ENCODE results near the gene PHETA1.
"Not testable (repeated sequence)": the region's sequence is repeated elsewhere in the genome, so short reads cannot be mapped to it uniquely, and the experiment has no call there.

The PHETA1 gene

DNA sequence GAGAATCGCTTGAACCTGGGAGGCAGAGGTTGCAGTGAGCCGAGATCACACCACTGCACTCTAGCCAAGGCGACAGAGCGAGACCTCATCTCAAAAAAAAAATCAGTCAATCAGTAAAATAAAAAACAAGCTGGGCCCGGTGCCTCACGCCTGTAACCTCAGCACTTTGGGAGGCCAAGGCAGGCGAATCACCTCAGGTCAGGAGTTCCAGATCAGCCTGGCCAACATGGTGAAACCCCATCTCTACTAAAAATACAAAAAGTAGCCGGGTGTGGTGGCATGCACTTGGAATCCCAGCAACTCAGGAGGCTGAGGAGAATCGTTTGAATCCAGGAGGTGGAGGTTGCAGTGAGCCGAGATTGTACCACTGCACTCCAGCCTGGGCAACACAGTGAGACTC lies 33.6 kb downstream of the PHETA1 start:
- not testable (repeated sequence) for H3K4me1 ChIP-seq (ENCODE audit: control insufficient read depth, insufficient read depth, low read length, poor library complexity, severe bottlenecking); H3K36me3 ChIP-seq (ENCODE audit: control insufficient read depth, insufficient read depth, low read length); H3K4me3 ChIP-seq (ENCODE audit: extremely low read depth, insufficient read depth, low read length, poor library complexity, severe bottlenecking); H3K27ac ChIP-seq (ENCODE audit: low read depth, low read length, severe bottlenecking); H3K9me3 ChIP-seq (ENCODE audit: control insufficient read depth, low read length)
- WGBS, 2 experiments (ENCODE audit: insufficient coverage in 2 of 2) = 77 to 82% methylated on average over 5 to 7 of the region's 10 CpGs

DNA sequence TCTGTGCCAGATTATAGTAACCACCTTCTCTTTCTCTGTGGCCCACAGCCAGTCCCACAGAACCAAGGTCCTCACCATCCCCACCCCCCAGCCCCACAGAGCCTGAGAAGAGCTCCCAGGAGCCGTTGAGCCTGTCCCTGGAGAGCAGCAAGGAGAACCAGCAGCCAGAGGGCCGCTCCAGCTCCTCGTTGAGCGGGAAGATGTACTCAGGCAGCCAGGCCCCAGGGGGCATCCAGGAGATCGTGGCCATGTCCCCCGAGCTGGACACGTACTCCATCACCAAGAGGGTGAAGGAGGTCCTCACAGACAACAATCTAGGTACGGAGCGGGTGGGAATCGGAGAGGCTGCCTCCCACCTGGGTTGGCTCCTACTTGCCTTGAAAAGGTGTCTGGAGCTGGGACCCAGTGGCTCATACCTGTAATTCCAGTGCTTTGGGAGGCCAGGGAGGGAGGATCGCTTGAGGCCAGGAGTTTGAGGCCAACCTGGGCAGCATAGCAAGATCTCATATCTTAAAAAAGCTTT lies 34.4 kb downstream of the PHETA1 start:
- 93 to 95% methylated on average over 10 of the region's 11 CpGs for whole genome bisulfite sequencing, 2 experiments (ENCODE audit: insufficient coverage in 2 of 2)

DNA sequence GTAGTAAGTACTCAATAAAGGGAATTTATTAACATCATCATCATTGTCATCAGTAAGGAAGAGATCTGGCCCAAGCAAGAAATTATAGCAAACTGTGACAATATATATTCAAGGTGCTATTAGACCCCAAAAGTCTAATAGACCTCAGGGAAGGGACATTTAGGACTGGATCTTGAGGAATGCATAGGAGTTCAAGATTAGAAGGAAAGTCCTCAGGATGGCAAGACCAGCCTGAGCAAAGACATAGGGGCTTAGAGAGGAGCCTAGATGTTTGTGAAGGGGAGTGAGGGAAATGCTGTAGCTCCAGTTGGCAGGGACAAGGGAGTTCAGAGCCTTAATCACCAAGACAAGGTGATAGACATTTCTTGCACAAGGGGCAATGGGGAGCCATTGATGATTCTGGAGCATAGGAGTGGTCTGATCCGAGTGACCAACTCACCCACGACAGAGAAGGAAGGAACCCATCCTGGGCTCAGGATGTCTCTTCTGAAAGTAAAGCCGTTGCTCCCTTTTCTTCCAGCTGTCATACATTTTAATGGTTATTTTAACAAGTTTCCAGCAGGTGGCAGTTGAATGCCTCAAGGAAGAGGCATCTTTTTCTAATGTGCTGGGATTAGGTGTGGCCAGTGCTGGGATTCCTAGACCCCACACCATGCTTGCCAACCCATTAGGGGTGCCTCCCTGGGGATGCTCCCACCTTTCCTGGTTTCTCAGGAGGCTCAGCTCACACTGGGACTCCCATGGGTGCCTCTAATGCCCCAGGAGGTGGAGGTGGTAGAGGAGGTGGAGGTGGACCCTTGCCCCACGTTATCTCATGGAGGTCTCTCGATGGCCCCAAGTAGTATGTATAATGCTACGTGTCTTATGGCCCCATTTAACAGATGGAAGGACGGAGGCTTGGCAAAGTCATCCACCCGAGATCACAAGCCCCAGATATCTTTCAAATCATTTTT lies 37.8 kb downstream of the PHETA1 start:
- Histone ChIP-seq H3K27ac (ENCODE audit: low read depth, low read length, severe bottlenecking) (no peak overlapping the region), H3K4me1 (ENCODE audit: control insufficient read depth, insufficient read depth, low read length, poor library complexity, severe bottlenecking) (no peaks in the 10 kb centered on the region), H3K36me3 (ENCODE audit: control insufficient read depth, insufficient read depth, low read length) (no peaks in the 10 kb centered on the region), H3K9me3 (ENCODE audit: control insufficient read depth, low read length) (no peaks in the 10 kb centered on the region), H3K4me3 (ENCODE audit: extremely low read depth, insufficient read depth, low read length, poor library complexity, severe bottlenecking) (no peak overlapping the region)
- 45 to 50% methylated on average over 3 to 5 of the region's 8 CpGs for WGBS, 2 experiments (ENCODE audit: insufficient coverage in 2 of 2)

More for the DNA sequence above, 34.4 kb downstream of the PHETA1 start:
- no peaks in the 10 kb centered on the region for H3K36me3 ChIP-seq (ENCODE audit: control insufficient read depth, insufficient read depth, low read length)
- no peaks in the 10 kb centered on the region for H3K4me1 ChIP-seq (ENCODE audit: control insufficient read depth, insufficient read depth, low read length, poor library complexity, severe bottlenecking)
- no peak overlapping the region for H3K4me3 ChIP-seq (ENCODE audit: extremely low read depth, insufficient read depth, low read length, poor library complexity, severe bottlenecking)
- no peak overlapping the region for H3K27ac ChIP-seq (ENCODE audit: low read depth, low read length, severe bottlenecking)
- no peaks in the 10 kb centered on the region for H3K9me3 ChIP-seq (ENCODE audit: control insufficient read depth, low read length)

DNA sequence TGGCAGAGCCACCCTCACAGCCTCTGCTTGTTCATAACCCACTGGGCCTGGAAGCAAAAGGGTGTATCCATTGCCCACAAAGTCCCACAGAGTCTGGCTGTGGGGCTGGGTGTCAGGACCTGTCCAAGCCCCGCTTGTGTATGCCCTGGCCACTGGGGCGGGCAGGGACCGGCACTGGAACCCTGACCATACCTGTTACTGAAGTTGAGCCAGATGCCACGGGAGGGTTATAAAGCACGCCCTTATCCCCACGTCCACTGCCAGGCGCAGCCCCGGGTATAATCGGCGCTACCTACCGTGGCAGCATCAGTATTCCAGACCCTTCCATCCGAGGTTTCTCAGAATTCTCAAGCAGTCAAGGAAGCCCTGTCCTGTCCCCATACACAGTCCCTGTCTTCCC lies 40.8 kb downstream of the PHETA1 start:
- Histone ChIP-seq H3K9me3 (ENCODE audit: control insufficient read depth, low read length) (no peaks in the 10 kb centered on the region), H3K36me3 (ENCODE audit: control insufficient read depth, insufficient read depth, low read length) (no peaks in the 10 kb centered on the region), H3K4me3 (ENCODE audit: extremely low read depth, insufficient read depth, low read length, poor library complexity, severe bottlenecking) (no peak overlapping the region), H3K4me1 (ENCODE audit: control insufficient read depth, insufficient read depth, low read length, poor library complexity, severe bottlenecking) (no peaks in the 10 kb centered on the region), H3K27ac (ENCODE audit: low read depth, low read length, severe bottlenecking) (no peak overlapping the region)
- 92 to 93% methylated on average over 12 of the region's 12 CpGs for WGBS, 2 experiments (ENCODE audit: insufficient coverage in 2 of 2)

DNA sequence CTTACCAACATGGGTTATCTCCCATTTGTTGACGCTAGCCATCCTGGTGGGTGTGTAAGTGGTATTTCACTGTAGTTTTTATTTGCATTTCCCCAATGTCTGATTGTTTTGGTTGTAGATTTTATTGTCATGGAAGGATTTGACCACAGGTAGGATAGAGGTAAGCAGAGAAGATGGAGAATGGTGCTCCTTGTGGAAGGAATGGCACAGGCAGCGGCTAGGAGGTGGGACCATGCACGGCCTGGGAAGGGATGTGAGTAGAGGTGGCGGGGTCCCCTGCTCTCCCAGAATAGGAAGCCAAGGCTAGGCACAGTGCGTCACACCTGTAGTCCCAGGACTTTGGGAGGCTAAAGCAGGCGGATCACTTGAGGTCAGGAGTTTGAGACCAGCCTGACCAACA lies 41.4 kb downstream of the PHETA1 start:
- 89 to 90% methylated on average over 3 to 4 of the region's 6 CpGs for WGBS, 2 experiments (ENCODE audit: insufficient coverage in 2 of 2)
- H3K4me1 ChIP-seq (ENCODE audit: control insufficient read depth, insufficient read depth, low read length, poor library complexity, severe bottlenecking) = no peaks in the 10 kb centered on the region
- H3K27ac ChIP-seq (ENCODE audit: low read depth, low read length, severe bottlenecking) = no peak overlapping the region
- no peaks in the 10 kb centered on the region for H3K36me3 ChIP-seq (ENCODE audit: control insufficient read depth, insufficient read depth, low read length)
- H3K4me3 ChIP-seq (ENCODE audit: extremely low read depth, insufficient read depth, low read length, poor library complexity, severe bottlenecking) = no peak overlapping the region
- H3K9me3 ChIP-seq (ENCODE audit: control insufficient read depth, low read length) = no peaks in the 10 kb centered on the region

DNA sequence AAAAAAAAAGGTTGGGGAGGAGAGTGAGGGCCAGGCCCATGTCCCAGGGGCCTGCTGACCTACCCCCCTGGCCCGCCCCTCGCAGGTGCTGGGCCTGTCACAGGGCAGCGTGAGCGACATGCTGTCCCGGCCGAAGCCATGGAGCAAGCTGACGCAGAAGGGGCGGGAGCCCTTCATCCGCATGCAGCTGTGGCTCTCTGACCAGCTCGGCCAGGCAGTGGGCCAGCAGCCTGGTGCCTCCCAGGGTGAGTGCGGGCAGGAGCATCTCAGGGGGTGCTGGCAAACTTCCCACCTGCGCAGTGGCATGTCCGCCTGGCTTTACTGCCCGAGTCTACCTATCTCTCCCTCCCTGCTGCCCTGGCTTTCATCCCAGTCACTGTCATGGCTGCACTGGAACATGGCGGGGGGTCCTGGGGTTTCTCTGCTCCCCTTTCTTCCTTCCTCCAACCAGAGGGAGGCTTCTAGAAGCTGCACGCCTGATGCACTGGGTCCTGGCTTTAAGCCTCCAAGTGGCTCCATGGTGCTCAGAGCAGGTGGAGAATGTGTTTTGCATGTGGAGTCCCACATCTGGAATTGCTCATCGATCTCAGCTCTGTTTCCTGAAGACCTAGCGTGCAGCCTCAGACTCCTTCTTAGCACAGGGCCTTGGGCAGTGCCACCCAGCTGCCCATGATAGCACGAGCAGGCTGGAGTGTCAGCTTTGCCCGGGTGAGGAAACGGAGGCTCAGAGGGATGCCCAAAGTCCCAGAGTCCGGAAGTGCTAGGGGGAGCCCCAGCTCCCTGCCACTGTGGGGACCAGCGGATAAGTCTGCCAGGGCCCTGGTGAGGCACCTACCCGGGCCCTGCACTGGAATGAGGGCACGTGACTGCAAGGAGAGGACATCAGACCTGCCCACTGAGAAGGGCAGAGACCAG lies 46.3 kb downstream of the PHETA1 start:
- Histone ChIP-seq H3K4me1 (ENCODE audit: control insufficient read depth, insufficient read depth, low read length, poor library complexity, severe bottlenecking) (no peaks in the 10 kb centered on the region), H3K27ac (ENCODE audit: low read depth, low read length, severe bottlenecking) (no peak overlapping the region), H3K9me3 (ENCODE audit: control insufficient read depth, low read length) (no peaks in the 10 kb centered on the region), H3K4me3 (ENCODE audit: extremely low read depth, insufficient read depth, low read length, poor library complexity, severe bottlenecking) (no peak overlapping the region), H3K36me3 (ENCODE audit: control insufficient read depth, insufficient read depth, low read length) (no peaks in the 10 kb centered on the region)
- WGBS, 2 experiments (ENCODE audit: insufficient coverage in 2 of 2) = 94 to 95% methylated on average over 21 to 22 of the region's 25 CpGs

DNA sequence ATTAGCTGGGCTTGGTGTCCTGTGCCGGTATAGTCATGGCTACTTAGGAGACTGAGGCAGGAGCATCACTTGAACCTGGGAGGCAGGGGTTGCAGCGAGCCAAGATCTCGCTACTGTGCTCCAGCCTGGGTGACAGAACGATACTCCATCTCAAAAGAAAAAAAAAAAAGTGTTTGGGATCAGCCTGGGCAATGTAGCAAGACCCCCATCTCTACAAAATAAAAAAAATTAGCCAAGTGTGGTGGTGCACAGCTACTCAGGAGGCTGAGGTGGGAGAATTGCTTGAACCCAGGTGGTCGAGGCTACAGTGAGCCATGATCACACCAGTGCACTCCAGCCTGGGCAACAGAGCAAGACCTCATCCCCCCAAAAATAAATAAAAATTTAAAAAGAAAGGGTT lies 47.6 kb downstream of the PHETA1 start:
- Histone ChIP-seq H3K36me3 (ENCODE audit: control insufficient read depth, insufficient read depth, low read length) (no peaks in the 10 kb centered on the region), H3K9me3 (ENCODE audit: control insufficient read depth, low read length) (no peaks in the 10 kb centered on the region), H3K4me1 (ENCODE audit: control insufficient read depth, insufficient read depth, low read length, poor library complexity, severe bottlenecking) (no peaks in the 10 kb centered on the region), H3K4me3 (ENCODE audit: extremely low read depth, insufficient read depth, low read length, poor library complexity, severe bottlenecking) (no peak overlapping the region), H3K27ac (ENCODE audit: low read depth, low read length, severe bottlenecking) (no peak overlapping the region)
- 94% methylated on average over 2 to 3 of the region's 5 CpGs for WGBS, 2 experiments (ENCODE audit: insufficient coverage in 2 of 2)

DNA sequence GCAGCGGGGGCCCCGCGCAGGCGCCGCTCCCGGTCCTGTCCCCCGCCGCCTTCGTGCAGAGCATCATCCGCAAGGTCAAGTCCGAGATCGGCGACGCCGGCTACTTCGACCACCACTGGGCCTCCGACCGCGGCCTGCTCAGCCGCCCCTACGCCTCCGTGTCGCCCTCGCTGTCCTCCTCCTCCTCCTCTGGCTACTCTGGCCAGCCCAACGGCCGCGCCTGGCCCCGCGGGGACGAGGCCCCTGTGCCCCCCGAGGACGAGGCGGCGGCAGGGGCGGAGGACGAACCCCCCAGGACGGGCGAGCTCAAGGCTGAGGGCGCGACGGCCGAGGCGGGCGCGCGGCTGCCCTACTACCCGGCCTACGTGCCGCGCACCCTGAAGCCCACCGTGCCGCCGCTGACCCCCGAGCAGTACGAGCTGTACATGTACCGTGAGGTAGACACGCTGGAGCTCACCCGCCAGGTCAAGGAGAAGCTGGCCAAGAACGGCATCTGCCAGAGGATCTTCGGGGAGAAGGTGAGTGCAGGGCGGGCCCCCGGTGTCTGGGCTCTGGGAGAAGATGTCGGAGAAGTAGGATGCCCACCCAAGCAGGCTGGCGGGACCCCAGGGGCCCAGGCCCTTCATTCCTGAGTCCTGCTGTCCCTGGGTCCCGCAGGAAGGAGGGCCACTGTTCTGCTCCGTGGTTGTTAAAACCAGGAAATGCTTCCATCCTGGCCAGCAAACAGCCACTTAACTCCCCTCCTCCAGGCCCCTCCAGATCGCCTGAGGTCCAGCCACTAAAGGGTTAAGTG lies 48.4 kb downstream of the PHETA1 start:
- no peak overlapping the region for H3K27ac ChIP-seq (ENCODE audit: low read depth, low read length, severe bottlenecking)
- no peaks in the 10 kb centered on the region for H3K36me3 ChIP-seq (ENCODE audit: control insufficient read depth, insufficient read depth, low read length)
- H3K4me3 ChIP-seq (ENCODE audit: extremely low read depth, insufficient read depth, low read length, poor library complexity, severe bottlenecking) = no peak overlapping the region
- H3K4me1 ChIP-seq (ENCODE audit: control insufficient read depth, insufficient read depth, low read length, poor library complexity, severe bottlenecking) = no peaks in the 10 kb centered on the region
- H3K9me3 ChIP-seq (ENCODE audit: control insufficient read depth, low read length) = no peaks in the 10 kb centered on the region
- 95 to 98% methylated on average over 46 to 57 of the region's 67 CpGs for WGBS, 2 experiments (ENCODE audit: insufficient coverage in 2 of 2)

DNA sequence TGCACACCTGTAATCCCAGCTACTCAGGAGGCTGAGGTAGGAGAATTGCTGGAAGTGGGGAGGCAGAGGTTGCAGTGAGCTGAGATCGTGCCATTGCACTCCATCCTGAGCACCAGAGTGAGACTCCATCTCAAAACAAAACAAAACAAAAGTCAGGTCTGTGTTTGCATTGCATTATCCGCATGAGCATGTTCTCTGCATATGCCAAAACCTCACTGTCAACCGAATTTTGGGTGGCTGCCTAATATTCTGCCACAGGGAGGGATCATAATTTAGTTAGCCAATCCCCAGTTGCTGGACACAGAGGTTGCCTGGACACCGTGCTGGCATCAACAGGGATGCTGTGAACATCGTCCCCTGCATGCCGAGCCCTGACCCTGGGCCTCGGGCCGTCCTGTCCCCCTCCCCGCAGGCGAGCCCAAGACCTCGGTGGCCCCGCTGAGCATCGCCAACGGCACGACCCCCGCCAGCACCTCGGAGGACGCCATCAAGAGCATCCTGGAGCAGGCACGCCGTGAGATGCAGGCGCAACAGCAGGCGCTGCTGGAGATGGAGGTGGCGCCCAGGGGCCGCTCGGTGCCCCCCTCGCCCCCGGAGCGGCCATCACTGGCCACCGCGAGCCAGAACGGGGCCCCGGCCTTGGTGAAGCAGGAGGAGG lies 49.2 kb downstream of the PHETA1 start:
- Histone ChIP-seq H3K4me1 (ENCODE audit: control insufficient read depth, insufficient read depth, low read length, poor library complexity, severe bottlenecking) (no peaks in the 10 kb centered on the region), H3K9me3 (ENCODE audit: control insufficient read depth, low read length) (no peaks in the 10 kb centered on the region), H3K27ac (ENCODE audit: low read depth, low read length, severe bottlenecking) (no peak overlapping the region), H3K36me3 (ENCODE audit: control insufficient read depth, insufficient read depth, low read length) (no peaks in the 10 kb centered on the region), H3K4me3 (ENCODE audit: extremely low read depth, insufficient read depth, low read length, poor library complexity, severe bottlenecking) (no peak overlapping the region)
- 93 to 96% methylated on average over 32 of the region's 32 CpGs for WGBS, 2 experiments (ENCODE audit: insufficient coverage in 2 of 2)

DNA sequence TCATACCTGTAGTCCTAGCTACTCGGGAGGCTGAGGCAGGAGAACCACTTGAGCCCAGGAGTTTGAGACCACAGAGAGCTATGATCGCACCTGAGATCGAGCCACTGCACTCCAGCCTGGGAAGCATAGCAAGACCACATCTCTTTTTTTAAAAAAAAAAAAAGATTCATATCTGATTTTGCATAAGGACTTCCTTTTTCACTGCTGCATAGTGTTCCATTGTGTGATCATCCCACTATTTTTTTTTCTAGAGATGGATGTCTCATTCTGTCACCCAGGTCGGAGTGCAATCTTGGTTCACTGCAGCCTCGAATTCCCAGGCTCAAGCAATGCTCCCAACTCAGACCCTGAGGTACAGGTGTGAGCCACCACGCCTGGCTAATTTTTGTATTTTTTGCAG lies 50.4 kb downstream of the PHETA1 start:
- H3K4me3 ChIP-seq (ENCODE audit: extremely low read depth, insufficient read depth, low read length, poor library complexity, severe bottlenecking) = no peak overlapping the region
- WGBS, 2 experiments (ENCODE audit: insufficient coverage in 2 of 2) = 89 to 93% methylated on average over 6 of the region's 6 CpGs
- no peaks in the 10 kb centered on the region for H3K4me1 ChIP-seq (ENCODE audit: control insufficient read depth, insufficient read depth, low read length, poor library complexity, severe bottlenecking)
- no peaks in the 10 kb centered on the region for H3K36me3 ChIP-seq (ENCODE audit: control insufficient read depth, insufficient read depth, low read length)
- no peak overlapping the region for H3K27ac ChIP-seq (ENCODE audit: low read depth, low read length, severe bottlenecking)
- no peaks in the 10 kb centered on the region for H3K9me3 ChIP-seq (ENCODE audit: control insufficient read depth, low read length)
